Large intestine (tissue), 3 donors: ENCODE data around the gene GPSM3. TPM values are rescaled to one million over a fixed set of nuclear protein-coding genes. Genes with fewer than 3 reads are reported as not detected.
"Not testable (repeated sequence)": the region's sequence is repeated elsewhere in the genome, so short reads cannot be mapped to it uniquely, and the experiment has no call there.

Source experiments
- DNase-seq, 2 donors: peaks; one replicate each; pipeline versions ENCODE4 v3.0.0 to v3.0.0-alpha.2; 2013
- H3K27ac ChIP-seq: one replicate; pipeline ENCODE4 v1.5.1; 2013; ENCODE audit warnings: low read length
- H3K27me3 ChIP-seq: 2 replicates; pipeline ENCODE4 v1.6.1; 2013; ENCODE audit warnings: low read length; ENCODE audit not compliant: control insufficient read depth, insufficient read depth
- H3K36me3 ChIP-seq: 2 replicates; pipeline ENCODE4 v1.6.1; 2013; ENCODE audit warnings: low read length; ENCODE audit not compliant: control insufficient read depth, insufficient read depth
- H3K4me1 ChIP-seq: one replicate; pipeline ENCODE4 v1.6.1; 2013; ENCODE audit warnings: low read length; ENCODE audit not compliant: control insufficient read depth, insufficient read depth
- H3K4me3 ChIP-seq: one replicate; pipeline ENCODE4 v1.5.1; 2013; ENCODE audit warnings: low read length
- H3K9me3 ChIP-seq: one replicate; pipeline ENCODE4 v1.6.1; 2013; ENCODE audit warnings: mild to moderate bottlenecking, low read depth, low read length, moderate library complexity; ENCODE audit not compliant: control insufficient read depth
- WGBS: methylation state at CpG from one replicate; pipeline ENCODE4 v1.1.5; 2013; ENCODE audit warnings: low lambda C conversion rate; ENCODE audit not compliant: insufficient coverage; 5-methylcytosine and 5-hydroxymethylcytosine counted together
- polyA plus RNA-seq: library from polyadenylated mRNA; unstranded; fragments of 120-200 nt; gene quantifications from one replicate; pipeline ENCODE4 v1.2.1, GENCODE V29; 2013

Gene GPSM3
- polyA plus RNA-seq, 1 donor: 14.3 TPM

DNA sequence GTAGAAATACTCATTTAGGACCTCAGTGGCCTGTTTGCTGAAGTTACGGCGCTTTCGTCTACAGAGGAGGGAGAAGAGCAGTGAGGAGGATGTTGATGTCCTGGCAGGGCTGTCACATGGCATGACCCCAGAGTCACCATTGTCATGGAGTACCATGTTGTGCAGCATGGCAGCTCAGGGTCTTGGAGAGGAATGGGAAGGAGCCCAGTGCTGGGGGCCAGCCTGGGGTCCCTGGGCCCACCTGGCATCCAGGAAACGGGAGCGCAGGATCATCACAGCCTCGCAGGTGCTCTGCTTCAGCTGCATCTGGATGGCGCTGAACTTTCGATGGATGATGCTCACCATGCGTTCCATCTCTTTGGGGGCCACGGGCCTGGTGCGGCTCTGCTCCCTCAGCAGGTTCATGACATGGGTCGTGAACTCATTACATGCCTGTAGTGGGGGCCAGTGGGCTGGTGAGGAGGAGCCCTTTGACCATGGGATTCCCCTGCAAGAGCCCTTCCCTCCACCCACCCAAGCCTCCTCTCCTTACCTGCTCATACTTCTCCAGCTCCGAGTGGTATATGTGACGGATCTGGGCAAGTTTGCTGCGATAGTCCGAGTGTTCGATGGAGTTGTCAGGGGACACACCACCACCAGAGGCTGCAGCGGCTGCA is 4.6 kb downstream of the GPSM3 start:
- no CpG with 5 or more reads among the region's 18 CpGs for WGBS
- not testable (repeated sequence) for DNase-seq, H3K9me3 ChIP-seq, H3K27me3 ChIP-seq
- Histone ChIP-seq H3K4me1 (peaks cover 25% of the 10 kb centered on the region), H3K27ac (peak overlapping the region; percentile 99), H3K36me3 (peaks cover 40% of the 10 kb centered on the region), H3K4me3 (peak overlapping the region; percentile 88)

DNA sequence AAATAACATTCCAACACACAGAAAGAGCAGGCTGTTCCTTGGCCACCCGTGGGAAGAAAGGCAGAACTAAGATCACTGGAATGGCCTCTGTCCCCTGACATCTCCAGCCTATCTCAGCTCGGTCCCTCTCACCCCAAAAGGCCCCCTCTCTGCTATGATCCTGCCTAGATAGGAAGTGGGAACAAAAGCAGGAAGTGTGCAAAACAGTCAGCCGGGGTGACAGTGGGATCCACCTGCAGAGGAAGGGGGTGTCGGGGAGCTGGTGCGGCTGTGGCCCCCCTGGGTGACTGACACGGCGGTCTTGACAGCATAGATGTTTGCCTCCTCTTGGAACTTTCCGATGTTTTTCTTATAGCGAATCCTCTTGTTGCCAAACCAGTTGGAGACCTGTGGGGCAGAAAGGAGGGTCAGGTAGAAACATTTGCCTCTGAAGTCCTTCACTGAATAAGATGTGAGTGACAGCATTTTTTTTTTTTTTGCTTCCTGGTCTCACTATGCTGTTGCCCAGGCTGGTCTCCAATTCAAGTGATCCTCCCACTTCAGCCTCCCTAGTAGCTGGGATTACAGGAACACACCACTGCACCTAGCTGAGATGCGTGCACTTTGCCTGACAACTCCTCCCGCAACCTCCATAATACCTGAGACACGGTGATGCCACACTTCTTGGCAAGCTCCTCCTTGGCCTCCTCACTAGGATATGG is 5.3 kb downstream of the GPSM3 start:
- peak in 1 of 2 donors; percentile 1 for DNase-seq
- 90% methylated on average over 2 of the region's 12 CpGs for WGBS
- Histone ChIP-seq H3K36me3 (peaks cover 47% of the 10 kb centered on the region), H3K27ac (no peak overlapping the region), H3K27me3 (no peaks in the 10 kb centered on the region), H3K9me3 (no peaks in the 10 kb centered on the region), H3K4me1 (peaks cover 20% of the 10 kb centered on the region), H3K4me3 (no peak overlapping the region)

DNA sequence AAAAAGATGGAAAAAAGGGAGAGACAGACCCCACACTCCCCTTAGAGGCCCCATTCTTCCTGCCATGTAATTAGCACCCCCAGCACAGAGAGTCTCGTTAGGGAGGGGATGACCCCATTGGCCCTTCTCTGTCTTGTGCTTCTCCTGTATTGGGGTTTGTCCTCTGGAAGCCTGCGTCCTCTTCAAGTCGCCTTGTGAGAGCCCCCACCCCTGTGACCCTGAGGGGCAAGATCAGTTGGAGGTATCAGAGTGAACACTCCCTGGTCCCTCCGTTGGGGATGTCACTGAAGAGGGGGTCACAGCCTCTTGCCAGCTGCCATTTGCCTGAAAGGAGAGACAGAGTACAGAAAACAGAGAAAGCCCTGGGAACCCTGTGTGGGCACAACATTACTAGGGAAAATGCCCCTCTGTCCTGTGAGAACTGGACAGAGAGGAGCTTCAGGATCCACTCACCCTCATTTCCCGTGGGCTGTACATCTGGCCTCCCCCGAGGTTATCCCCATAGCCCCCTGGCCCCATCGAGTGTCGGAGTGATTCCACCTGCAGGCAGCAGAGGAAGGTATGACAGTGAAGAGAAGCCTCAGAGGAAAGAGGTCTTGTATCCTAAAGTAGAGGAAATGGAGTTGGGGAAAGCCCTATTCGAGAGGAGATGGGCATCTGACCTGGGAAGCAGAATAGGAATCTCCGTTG is 6.1 kb downstream of the GPSM3 start:
- WGBS: 100% methylated on average over 1 of the region's 10 CpGs
- H3K36me3 ChIP-seq: peaks cover 53% of the 10 kb centered on the region
- peaks cover 11% of the 10 kb centered on the region for H3K4me1 ChIP-seq
- DNase-seq: peak in 1 of 2 donors; percentile 2
- H3K27ac ChIP-seq: peak overlapping the region; percentile 45
- not testable (repeated sequence) for H3K4me3 ChIP-seq, H3K9me3 ChIP-seq, H3K27me3 ChIP-seq

DNA sequence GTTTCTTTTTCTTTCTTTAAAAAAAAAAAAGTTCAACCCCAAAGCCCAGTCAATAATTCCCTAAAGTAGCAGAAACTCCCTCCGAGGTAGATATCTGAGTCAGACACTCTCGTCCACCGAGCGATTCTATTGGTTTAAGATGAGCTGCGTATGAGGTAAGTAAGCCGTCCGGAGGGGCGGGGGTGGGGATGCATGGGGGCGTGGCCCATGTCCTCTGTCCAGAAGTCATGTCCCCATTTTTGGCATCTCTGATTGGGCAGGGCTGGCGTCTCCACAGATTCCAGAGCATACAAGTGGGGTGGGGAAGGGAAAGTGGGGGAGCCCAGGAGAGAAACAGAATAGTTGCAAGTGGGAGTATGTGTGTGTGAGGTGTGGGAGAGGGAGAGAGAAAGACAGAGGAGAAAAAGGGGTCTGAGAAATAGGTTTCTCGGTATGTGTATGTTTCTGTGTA is 6.7 kb downstream of the GPSM3 start:
- H3K9me3 ChIP-seq, H3K27me3 ChIP-seq, H3K4me3 ChIP-seq, H3K4me1 ChIP-seq: not testable (repeated sequence)
- WGBS: 50% methylated on average over 2 of the region's 11 CpGs
- Histone ChIP-seq H3K36me3 (peaks cover 59% of the 10 kb centered on the region), H3K27ac (peak overlapping the region; percentile 45)
- DNase-seq: peak; percentile 66 to 72

DNA sequence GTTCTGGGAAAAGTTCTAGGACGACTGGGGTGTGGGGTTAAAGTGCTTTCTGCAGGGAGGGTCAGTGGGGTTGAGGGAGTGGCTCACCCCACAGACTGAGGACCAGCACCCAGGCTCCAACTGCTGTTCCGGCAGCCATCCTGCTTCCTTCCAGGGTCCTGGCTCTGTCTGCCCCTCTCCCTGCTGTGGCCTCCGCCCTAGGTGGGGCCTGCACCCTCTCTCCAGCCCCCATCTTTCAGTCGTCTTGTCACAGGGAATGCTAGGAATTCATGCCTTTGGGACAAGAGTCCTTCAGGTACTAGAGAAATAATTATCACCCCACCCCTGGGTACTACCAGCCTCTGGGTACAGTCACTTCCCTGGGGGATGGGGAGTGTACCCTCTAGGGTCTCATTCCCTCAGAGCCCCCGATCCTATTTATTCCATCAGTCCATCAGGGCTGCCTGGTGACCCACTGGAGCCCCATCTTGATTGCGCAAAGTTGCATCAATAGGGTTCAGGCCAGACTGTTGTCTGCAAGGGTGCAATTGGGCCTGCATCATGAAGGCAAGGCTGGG is 8.3 kb downstream of the GPSM3 start, which contains the start of gene AGER:
TSS of gene AGER (minus strand) at position 170 of the 557 bp plus-strand sequence. CDS start at position 139, 31 bp downstream.
- H3K4me1 ChIP-seq: peaks cover 6% of the 10 kb centered on the region

DNA sequence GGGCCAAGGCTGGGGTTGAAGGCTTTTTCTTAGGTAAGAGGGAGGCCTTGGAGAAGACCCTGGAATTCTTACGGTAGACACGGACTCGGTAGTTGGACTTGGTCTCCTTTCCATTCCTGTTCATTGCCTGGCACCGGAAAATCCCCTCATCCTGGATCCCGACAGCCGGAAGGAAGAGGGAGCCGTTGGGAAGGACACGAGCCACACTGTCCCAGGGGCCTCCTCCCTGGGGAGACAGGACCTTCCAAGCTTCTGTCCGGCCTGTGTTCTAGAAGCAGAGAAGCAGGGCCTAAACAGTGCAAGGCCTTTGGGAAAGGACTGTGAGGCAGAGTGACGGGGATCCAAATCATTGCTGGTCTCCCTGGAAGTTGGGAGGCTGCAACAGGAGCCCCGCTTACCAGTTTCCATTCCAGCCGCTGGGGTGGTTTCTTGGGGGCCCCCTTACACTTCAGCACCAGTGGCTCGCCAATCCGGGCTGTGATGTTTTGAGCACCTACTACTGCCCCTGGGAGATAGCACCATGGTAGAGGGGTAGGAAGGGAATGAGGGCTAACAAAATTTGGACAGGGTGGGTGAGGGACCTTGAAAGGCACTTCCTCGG is 8.9 kb downstream of the GPSM3 start:
- H3K9me3 ChIP-seq: no peaks in the 10 kb centered on the region
- peaks cover 66% of the 10 kb centered on the region for H3K36me3 ChIP-seq
- DNase-seq: peak in 1 of 2 donors; percentile 1
- H3K4me1 ChIP-seq: peaks cover 6% of the 10 kb centered on the region
- no peak overlapping the region for H3K4me3 ChIP-seq
- WGBS: no CpG with 5 or more reads among the region's 15 CpGs
- no peaks in the 10 kb centered on the region for H3K27me3 ChIP-seq
- H3K27ac ChIP-seq: no peak overlapping the region

More for the DNA sequence above, 8.3 kb downstream of the GPSM3 start, which contains the start of gene AGER:
- Histone ChIP-seq H3K36me3 (peaks cover 66% of the 10 kb centered on the region), H3K4me3 (no peak within 1 kb of the TSS), H3K9me3 (no peaks in the 10 kb centered on the region), H3K27ac (no peak within 1 kb of the TSS), H3K27me3 (no peaks in the 10 kb centered on the region)
- WGBS: no CpG with 5 or more reads among the region's 6 CpGs
- peak in 1 of 2 donors; percentile 3 for DNase-seq

DNA sequence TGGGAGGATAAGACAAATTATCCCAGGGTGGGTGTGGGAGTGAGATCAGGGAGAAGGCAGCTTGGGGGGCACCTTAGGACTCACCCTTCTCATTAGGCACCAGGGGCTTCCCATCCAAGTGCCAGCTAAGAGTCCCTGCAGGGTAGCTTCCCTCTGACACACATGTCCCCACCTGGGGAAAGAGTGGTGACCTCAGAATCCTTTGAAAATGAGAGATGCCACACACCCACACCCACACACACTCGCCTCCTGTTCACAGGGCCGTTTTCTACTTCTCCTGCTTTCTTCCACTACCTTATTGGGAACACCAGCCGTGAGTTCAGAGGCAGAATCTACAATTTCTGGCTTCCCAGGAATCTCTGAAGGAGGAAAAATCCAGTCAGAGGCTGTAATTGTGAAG is 9.4 kb downstream of the GPSM3 start:
- Histone ChIP-seq H3K4me3 (no peak overlapping the region), H3K27ac (no peak overlapping the region), H3K9me3 (no peaks in the 10 kb centered on the region), H3K36me3 (peaks cover 64% of the 10 kb centered on the region), H3K27me3 (no peaks in the 10 kb centered on the region), H3K4me1 (peaks cover 6% of the 10 kb centered on the region)
- peak in 1 of 2 donors; percentile 1 for DNase-seq
- WGBS: no CpG with 5 or more reads among the region's 3 CpGs

DNA sequence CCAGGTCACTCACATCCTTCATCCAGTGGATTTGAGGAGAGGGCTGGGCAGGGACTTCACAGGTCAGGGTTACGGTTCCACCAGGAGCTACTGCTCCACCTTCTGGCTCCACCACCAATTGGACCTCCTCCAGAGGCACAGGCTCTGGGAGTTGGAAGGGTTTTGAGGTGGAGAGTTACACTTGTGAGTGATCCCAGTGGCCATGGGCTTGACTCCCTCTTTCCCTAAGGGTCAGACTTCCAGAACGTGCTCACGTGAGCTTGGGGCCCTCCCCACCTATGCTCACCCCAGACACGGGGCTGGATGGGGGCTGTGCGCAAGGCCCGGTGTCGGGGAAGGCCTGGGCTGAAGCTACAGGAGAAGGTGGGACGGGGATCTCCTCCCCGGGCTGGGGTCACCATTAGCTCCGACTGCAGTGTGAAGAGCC is 9.9 kb downstream of the GPSM3 start:
- Histone ChIP-seq H3K27me3 (no peaks in the 10 kb centered on the region), H3K9me3 (no peaks in the 10 kb centered on the region), H3K27ac (no peak overlapping the region), H3K4me3 (no peak overlapping the region), H3K36me3 (peaks cover 60% of the 10 kb centered on the region), H3K4me1 (peaks cover 6% of the 10 kb centered on the region)
- DNase-seq: no peak
- no CpG with 5 or more reads among the region's 10 CpGs for WGBS

DNA sequence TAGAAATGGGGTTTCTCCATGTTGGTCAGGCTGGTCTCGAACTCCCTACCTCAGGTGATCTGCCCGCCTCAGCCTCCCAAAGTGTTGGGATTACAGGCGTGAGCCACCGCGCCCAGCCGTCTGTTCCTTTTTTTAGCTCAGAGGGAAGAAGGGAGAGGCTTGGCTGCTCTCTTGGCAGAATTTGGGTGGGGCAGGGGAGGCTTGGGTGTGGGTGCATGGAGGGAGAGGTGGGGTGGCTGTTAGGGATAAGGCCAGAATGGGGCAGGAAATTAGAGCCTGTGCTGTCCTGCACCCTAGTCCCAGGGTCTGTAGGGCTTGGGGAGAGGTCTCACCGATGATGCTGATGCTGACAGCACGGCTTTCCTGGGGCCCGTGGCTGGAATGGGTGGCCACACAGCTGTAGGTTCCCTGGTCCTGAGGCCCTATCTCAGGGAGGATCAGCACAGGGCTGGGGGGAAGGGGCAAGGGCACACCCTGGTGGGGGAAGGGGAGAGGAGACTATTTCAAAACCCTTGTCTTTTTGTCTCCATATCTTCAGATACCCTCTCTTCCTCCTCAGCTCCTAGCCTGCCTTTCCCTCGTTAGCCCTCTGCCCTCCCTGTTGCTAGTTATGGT is 10.4 kb downstream of the GPSM3 start:
- no peak overlapping the region for H3K27ac ChIP-seq

More for the DNA sequence above, 10.4 kb downstream of the GPSM3 start:
- WGBS: no CpG with 5 or more reads among the region's 10 CpGs
- Histone ChIP-seq H3K4me3 (no peak overlapping the region), H3K36me3 (peaks cover 54% of the 10 kb centered on the region), H3K4me1 (peaks cover 8% of the 10 kb centered on the region), H3K9me3 (no peaks in the 10 kb centered on the region), H3K27me3 (no peaks in the 10 kb centered on the region)
- DNase-seq: no peak
